HepG2 (cell line): ENCODE results near the gene MSANTD1. TPM values are rescaled to one million over a fixed set of nuclear protein-coding genes. Genes with fewer than 3 reads are reported as not detected.
A peak's percentile ranks its signal among the peaks of the same experiment; 100 is the strongest.

Source experiments
- DMAP1 ChIP-seq: IDR thresholded peaks from 2 replicates; pipeline ENCODE4 v1.6.1; 2016
- FOXO1 ChIP-seq: sonication (generic); formaldehyde crosslinking; IDR thresholded peaks from 2 replicates; pipeline ENCODE4 v1.4.0; 2020; ENCODE audit warnings: missing genetic modification reagents
- GTF2F1 ChIP-seq: fragments of 150-350 bp; IDR thresholded peaks from 2 replicates; pipeline ENCODE4 v1.6.1; 2014; ENCODE audit warnings: low read length
- HNF1B ChIP-seq: sonication (generic); formaldehyde crosslinking; IDR thresholded peaks from 2 replicates; pipeline ENCODE4 v1.5.1; 2020; ENCODE audit warnings: mild to moderate bottlenecking, moderate library complexity, missing genetic modification reagents
- KAT8 ChIP-seq: IDR thresholded peaks from 2 replicates; pipeline ENCODE4 v1.6.1; 2016; ENCODE audit warnings: missing genetic modification reagents, missing compliant biosample characterization
- MED8 ChIP-seq: sonication (generic); formaldehyde crosslinking; IDR thresholded peaks from 2 replicates; pipeline ENCODE4 v1.8.1; 2023; ENCODE audit warnings: mild to moderate bottlenecking, missing genetic modification reagents; ENCODE audit not compliant: insufficient replicate concordance
- MEF2D ChIP-seq: sonication (generic); formaldehyde crosslinking; IDR thresholded peaks from 2 replicates; pipeline ENCODE4 v1.5.1; 2020; ENCODE audit warnings: mild to moderate bottlenecking, missing genetic modification reagents
- NBN ChIP-seq: fragments of 450-650 bp; conservative IDR thresholded peaks from 2 replicates; pipeline ENCODE4 v1.6.1; 2017
- NCOA2 ChIP-seq: sonication (generic); formaldehyde crosslinking; IDR thresholded peaks from 2 replicates; pipeline ENCODE4 v1.8.0; 2022; ENCODE audit warnings: inconsistent platforms
- TAF15 ChIP-seq: fragments of 200-400 bp; formaldehyde crosslinking; IDR thresholded peaks from one replicate; pipeline ENCODE4 v1.6.1; 2018; ENCODE audit warnings: mild to moderate bottlenecking, low read depth, low read length; ENCODE audit not compliant: poor library complexity, severe bottlenecking
- ZBTB20 ChIP-seq: sonication (generic); formaldehyde crosslinking; IDR thresholded peaks from 2 replicates; pipeline ENCODE4 v1.8.1; 2023; ENCODE audit warnings: missing genetic modification reagents, low read depth, mild to moderate bottlenecking, borderline replicate concordance
- ZNF124 ChIP-seq: sonication (generic); formaldehyde crosslinking; IDR thresholded peaks from 2 replicates; pipeline ENCODE4 v1.4.0; 2020; ENCODE audit warnings: missing genetic modification reagents
- ZNF138 ChIP-seq: sonication (generic); formaldehyde crosslinking; IDR thresholded peaks from 2 replicates; pipeline ENCODE4 v1.5.0; 2020; ENCODE audit warnings: mild to moderate bottlenecking, low read depth, missing genetic modification reagents
- polyA plus RNA-seq, 8 experiments: library from polyadenylated mRNA; depleted of rRNA in 3 of 8; stranded (reverse) in 7 of 8; unstranded in 1 of 8; fragments of >200 nt; fragmentation: Illumina TruSeq in 4 of 8; extraction: Trizol in 4 of 8; gene quantifications; 2 replicates each; pipeline versions ENCODE4 v1.2.1 to v1.2.3, GENCODE V29; 2011 to 2016; ENCODE audit warnings: low read depth in 4 of 8, missing spikeins in 1 of 8, mixed read lengths in 1 of 8; ENCODE audit not compliant: insufficient read depth in 1 of 8
- total RNA-seq, 5 experiments: library from RNA; depleted of rRNA; stranded (reverse); fragments of >200 nt; fragmentation: Illumina TruSeq; extraction: Trizol; gene quantifications; 2 replicates each; pipeline ENCODE4 v1.2.3, GENCODE V29; 2016; ENCODE audit warnings: low read depth in 1 of 5
- TF ChIP-seq, protein P1 (sequence below): sonication (generic); formaldehyde crosslinking; IDR thresholded peaks from 2 replicates; pipeline ENCODE4 v1.4.0; 2020; ENCODE audit warnings: missing genetic modification reagents, borderline replicate concordance
- TF ChIP-seq, protein P2 (sequence below): sonication (generic); formaldehyde crosslinking; IDR thresholded peaks from 2 replicates; pipeline ENCODE4 v1.8.0; 2022; ENCODE audit warnings: mild to moderate bottlenecking, missing genetic modification reagents, borderline replicate concordance

The MSANTD1 gene
- total and polyA plus RNA-seq, 2 of the 13 experiments (the other 11 are each of a cell fraction or from before 2014, with no cell fraction given): 0.22 to 0.40 TPM

- TF ChIP-seq DMAP1 (CRISPR knock-in tag): 0 out of 2 replicates have a peak, but pooled peaks have one; percentile 19
- TF ChIP-seq, protein P1, sequence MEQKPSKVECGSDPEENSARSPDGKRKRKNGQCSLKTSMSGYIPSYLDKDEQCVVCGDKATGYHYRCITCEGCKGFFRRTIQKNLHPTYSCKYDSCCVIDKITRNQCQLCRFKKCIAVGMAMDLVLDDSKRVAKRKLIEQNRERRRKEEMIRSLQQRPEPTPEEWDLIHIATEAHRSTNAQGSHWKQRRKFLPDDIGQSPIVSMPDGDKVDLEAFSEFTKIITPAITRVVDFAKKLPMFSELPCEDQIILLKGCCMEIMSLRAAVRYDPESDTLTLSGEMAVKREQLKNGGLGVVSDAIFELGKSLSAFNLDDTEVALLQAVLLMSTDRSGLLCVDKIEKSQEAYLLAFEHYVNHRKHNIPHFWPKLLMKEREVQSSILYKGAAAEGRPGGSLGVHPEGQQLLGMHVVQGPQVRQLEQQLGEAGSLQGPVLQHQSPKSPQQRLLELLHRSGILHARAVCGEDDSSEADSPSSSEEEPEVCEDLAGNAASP: 0 out of 2 replicates have a peak, but pooled peaks have one; percentile 39
- peak; percentile 61; the same call in 1 of the 2 replicates for TF ChIP-seq MEF2D (CRISPR knock-in tag)
- peak; percentile 27; the same call in 1 of the 2 replicates for TF ChIP-seq FOXO1
- TF ChIP-seq KAT8 (CRISPR knock-in tag): 0 out of 2 replicates have a peak, but pooled peaks have one; percentile 14
- 0 out of 2 replicates have a peak, but pooled peaks have one; percentile 28 for TF ChIP-seq HNF1B
- TF ChIP-seq ZNF138 (CRISPR knock-in tag): no peak
- TF ChIP-seq TAF15: no peak
- TF ChIP-seq ZNF124: 0 out of 2 replicates have a peak, but pooled peaks have one; percentile 24
- TF ChIP-seq NBN: no peak
- peak; percentile 90 for TF ChIP-seq NCOA2 (CRISPR knock-in tag)
- TF ChIP-seq, protein P2, sequence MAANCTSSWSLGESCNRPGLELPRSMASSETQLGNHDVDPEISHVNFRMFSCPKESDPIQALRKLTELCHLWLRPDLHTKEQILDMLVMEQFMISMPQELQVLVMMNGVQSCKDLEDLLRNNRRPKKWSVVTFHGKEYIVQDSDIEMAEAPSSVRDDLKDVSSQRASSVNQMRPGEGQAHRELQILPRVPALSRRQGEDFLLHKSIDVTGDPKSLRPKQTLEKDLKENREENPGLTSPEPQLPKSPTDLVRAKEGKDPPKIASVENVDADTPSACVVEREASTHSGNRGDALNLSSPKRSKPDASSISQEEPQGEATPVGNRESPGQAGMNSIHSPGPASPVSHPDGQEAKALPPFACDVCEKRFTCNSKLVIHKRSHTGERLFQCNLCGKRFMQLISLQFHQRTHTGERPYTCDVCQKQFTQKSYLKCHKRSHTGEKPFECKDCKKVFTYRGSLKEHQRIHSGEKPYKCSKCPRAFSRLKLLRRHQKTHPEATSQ (CRISPR knock-in tag): no peak
- TF ChIP-seq MED8 (CRISPR knock-in tag): peak; percentile 44
- peak; percentile 56; the same call in 1 of the 2 replicates for TF ChIP-seq ZBTB20 (CRISPR knock-in tag)
- TF ChIP-seq GTF2F1: no peak
- TF ChIP-seq, all 625 proteins: peak for 82
These were observed 41.4 kb upstream of the MSANTD1 start (continued) for GRCh38 chr4:3207531-3208037.
